A673 (cell line): Measurements from ENCODE around the gene CHRND.

Source experiments
- EZH2 ChIP-seq: fragments of 200-600 bp; sonication (generic); IDR thresholded peaks from 2 replicates; pipeline ENCODE4 v1.6.1; 2017; ENCODE audit warnings: borderline replicate concordance, low read depth, mild to moderate bottlenecking, mixed read lengths, antibody characterized with exemption, low read length; ENCODE audit not compliant: poor library complexity, severe bottlenecking
- TF ChIP-seq, protein P1 (sequence below): fragments of 300-800, 200-600 bp; sonication (generic); conservative IDR thresholded peaks from 2 replicates; pipeline ENCODE4 v1.5.1; 2017; ENCODE audit warnings: low read depth, mild to moderate bottlenecking, antibody characterized with exemption, low read length, moderate library complexity, mixed read lengths

DNA sequence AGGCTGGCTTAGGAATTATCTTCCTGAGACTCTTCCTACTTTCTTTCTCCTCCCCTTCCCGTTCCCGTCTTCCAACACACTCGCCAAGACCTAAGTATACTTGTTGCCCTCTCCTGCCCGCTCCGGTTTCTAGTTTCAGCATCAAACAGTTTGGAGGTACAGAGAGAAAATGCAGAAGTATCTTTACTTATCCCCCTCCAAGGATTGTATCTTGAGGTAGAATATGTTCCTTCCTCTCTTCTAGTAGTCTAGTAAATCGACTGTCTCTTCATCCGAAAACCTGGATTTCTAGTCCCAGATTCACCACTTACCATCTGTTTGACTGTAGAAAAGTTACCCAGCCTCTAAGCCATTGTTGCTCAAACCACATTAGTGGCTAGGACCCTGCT, 25.3 kb downstream of the CHRND start:
- TF ChIP-seq, protein P1, sequence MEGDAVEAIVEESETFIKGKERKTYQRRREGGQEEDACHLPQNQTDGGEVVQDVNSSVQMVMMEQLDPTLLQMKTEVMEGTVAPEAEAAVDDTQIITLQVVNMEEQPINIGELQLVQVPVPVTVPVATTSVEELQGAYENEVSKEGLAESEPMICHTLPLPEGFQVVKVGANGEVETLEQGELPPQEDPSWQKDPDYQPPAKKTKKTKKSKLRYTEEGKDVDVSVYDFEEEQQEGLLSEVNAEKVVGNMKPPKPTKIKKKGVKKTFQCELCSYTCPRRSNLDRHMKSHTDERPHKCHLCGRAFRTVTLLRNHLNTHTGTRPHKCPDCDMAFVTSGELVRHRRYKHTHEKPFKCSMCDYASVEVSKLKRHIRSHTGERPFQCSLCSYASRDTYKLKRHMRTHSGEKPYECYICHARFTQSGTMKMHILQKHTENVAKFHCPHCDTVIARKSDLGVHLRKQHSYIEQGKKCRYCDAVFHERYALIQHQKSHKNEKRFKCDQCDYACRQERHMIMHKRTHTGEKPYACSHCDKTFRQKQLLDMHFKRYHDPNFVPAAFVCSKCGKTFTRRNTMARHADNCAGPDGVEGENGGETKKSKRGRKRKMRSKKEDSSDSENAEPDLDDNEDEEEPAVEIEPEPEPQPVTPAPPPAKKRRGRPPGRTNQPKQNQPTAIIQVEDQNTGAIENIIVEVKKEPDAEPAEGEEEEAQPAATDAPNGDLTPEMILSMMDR = no peak
- no peak for TF ChIP-seq EZH2
